Erythroblast (primary cell): ENCODE measurements around the gene OR2T29.
"Not testable (repeated sequence)": the region's sequence is repeated elsewhere in the genome, so short reads cannot be mapped to it uniquely, and the experiment has no call there.

ENCODE experiments used
- GATA1 ChIP-seq: IDR thresholded peaks from 2 replicates; pipeline ENCODE4 v1.6.1; 2011; ENCODE audit warnings: low read depth, mild to moderate bottlenecking, control low read depth, low read length, moderate library complexity
- POLR2A ChIP-seq: IDR thresholded peaks from 2 replicates; pipeline ENCODE4 v1.6.1; 2011; ENCODE audit warnings: mild to moderate bottlenecking, low read length

DNA sequence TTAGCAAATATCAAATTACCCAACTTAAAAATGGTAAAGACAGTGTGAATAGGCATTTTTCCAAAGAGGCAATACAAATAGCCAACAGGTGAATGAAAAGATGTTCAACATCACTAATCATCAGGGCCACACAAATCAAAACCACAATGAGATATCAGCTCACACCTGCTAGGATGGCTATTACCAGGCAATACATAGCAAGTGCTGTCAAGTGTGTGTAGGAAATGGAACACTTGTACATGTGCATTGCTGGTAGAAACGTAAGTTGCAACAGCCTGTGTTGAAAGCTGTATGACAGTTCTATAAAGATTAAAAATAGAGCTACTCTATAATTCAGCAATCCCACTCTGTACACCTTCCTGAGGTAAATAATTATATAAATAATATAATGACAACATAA is 9.5 kb upstream of the OR2T29 start:
- not testable (repeated sequence) for TF ChIP-seq POLR2A, GATA1
